Hematopoietic multipotent progenitor cell treated with erythropoietin and hydrocortisone succinate and interleukin-3 and kit ligand, for 17 days (in vitro differentiated cells): ENCODE results near the gene AP2A1.

Experiments
- DNase-seq: peaks from one replicate; pipeline ENCODE4 v3.0.0-alpha.2; 2015; ENCODE audit warnings: low spot score

Gene AP2A1

GRCh38 chr19:49855676-49856573 lies 89.1 kb downstream of the AP2A1 start:
- DNase-seq = no peak

GRCh38 chr19:49856574-49857021 lies 89.8 kb downstream of the AP2A1 start:
- DNase-seq = no peak
